ENCODE measurements around the gene CHRM1. TPM values are rescaled to one million over a fixed set of nuclear protein-coding genes. Genes with fewer than 3 reads are reported as not detected.

CHRM1 gene
- total RNA-seq, 1 experiment from 2014 or later = 0.10 TPM

DNA sequence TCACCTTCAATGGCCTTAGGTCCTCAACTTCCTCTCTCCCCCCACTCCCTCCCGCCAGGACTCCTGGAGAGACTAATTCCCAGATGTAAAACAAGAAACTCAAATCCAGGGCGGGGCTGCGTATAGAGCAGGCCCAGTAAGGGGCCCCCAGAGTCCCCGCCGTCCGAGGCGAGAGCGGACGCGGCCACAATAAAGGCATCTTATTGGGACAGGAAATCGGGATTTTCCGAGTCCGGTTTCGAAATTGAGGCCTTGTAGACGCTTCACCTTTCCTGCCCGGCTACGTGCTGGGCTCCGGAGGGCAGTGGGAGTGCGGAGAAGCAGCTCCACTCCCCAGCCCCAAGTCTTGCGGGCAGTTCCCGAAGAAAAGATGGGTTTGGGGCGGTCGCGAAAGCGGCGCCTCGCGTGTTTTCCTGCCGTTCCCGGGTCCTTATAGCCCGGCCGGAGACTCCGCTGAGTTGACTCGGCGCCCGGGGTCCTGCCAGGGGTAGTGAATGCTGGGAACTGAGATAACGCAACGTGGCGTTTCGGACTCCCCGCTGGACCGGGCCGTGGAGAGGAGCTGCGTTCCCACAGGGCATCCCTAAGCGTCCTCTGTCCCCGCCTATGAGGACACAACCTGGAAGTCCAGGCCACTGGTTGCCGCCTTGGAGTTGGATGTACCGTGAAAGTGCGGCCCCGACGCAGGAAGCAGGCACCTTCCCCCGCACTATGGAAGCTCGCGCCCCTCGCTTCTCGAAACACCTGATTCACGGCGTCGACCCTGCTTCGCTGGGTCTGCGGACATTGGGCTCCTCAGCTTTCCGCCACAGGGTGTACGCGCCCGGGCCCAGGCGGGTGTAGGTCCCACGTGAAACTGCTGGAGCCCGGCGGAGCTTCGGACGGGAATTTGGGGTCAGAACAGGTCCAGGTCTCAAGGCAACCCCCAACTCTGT, 4.8 kb upstream of the CHRM1 start:
- H3K27me3 ChIP-seq (ENCODE audit: insufficient read depth, low read length) = no peaks in the 10 kb centered on the region; the same call in 1 of the 2 replicates
- no peak for ATAC-seq
- POLR2A ChIA-PET = no interaction called here
- H3K9me2 ChIP-seq (ENCODE audit: insufficient read depth) = no peaks in the 10 kb centered on the region
- TF ChIP-seq YY1 (IDR thresholded peaks at IDR 0.05; ENCODE audit: extremely low read depth, insufficient replicate concordance, low read depth, low read length) (no peak), EZH2 (IDR thresholded peaks at IDR 0.05) (no peak), POLR2A (IDR thresholded peaks at IDR 0.05; ENCODE audit: borderline replicate concordance, extremely low read depth, insufficient read depth, insufficient read length) (no peak), CEBPB (IDR thresholded peaks at IDR 0.05; ENCODE audit: low read depth) (no peak)
- RAD21 ChIA-PET (ENCODE audit: low non-redundant PET in 1 of 2, low total read pairs in 2 of 2, uncharacterized antibody in 2 of 2, unreplicated experiment in 2 of 2) = no interaction called here
- no peak overlapping the region for H3K4me2 ChIP-seq (ENCODE audit: low read length)
- CTCF ChIA-PET = no interaction called here
- no peak overlapping the region for H3K4me3 ChIP-seq (replicated peaks in 1 of 2; ENCODE audit: low read depth in 1 of 2, low read length in 2 of 2)
- BruUV-seq (replicated peaks) = no TSS peak
- H3K36me3 ChIP-seq (ENCODE audit: control insufficient read depth in 1 of 2, insufficient read depth in 2 of 2, low read length in 2 of 2) = no peaks in the 10 kb centered on the region
- H2AFZ ChIP-seq (ENCODE audit: low read depth, low read length, poor library complexity, severe bottlenecking) = no peak overlapping the region
- H3K4me1 ChIP-seq (ENCODE audit: control insufficient read depth in 1 of 2, insufficient read depth in 2 of 2, low read length in 2 of 2) = peaks cover 7 to 18% of the 10 kb centered on the region in 2 experiments
- H4K20me1 ChIP-seq (ENCODE audit: insufficient read depth) = no peaks in the 10 kb centered on the region
- no peak overlapping the region for H3K27ac ChIP-seq (ENCODE audit: low read depth, low read length)
- DNase-seq (ENCODE audit: low read depth, low spot score) = no peak
- no peaks in the 10 kb centered on the region for H3K9me3 ChIP-seq (ENCODE audit: control insufficient read depth in 1 of 2, insufficient read depth in 1 of 2, low read depth in 1 of 2, low read length in 2 of 2)
- intact Hi-C loops (cut with micrococcal nuclease) = no loop called here
- H3K79me2 ChIP-seq (ENCODE audit: insufficient read depth, low read length) = no peaks in the 10 kb centered on the region
- H3K9ac ChIP-seq (ENCODE audit: low read length) = no peak overlapping the region

DNA sequence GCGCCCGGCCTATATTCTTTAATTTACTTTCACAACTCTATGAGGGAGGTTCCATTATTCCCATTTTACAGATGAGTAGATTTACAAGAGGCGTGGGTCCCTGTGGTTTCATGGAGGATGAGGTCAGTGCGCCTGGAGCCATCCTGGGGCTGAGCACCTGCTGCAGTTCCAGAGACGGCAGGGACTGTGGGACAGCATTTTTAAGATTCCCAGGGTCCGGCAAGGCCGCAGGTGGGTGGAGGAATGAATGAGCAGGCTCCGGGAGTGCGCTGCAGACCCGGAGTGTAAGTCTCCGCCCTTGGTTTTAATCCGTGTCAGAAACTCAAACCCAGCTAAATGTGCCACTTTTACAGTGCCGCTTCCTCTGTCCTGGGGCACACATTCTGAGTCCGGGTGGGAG, 4.1 kb upstream of the CHRM1 start:
- Histone ChIP-seq H3K4me1 (ENCODE audit: control insufficient read depth in 1 of 2, insufficient read depth in 2 of 2, low read length in 2 of 2) (peaks cover 7 to 17% of the 10 kb centered on the region in 2 experiments), H3K4me3 (replicated peaks in 1 of 2; ENCODE audit: low read depth in 1 of 2, low read length in 2 of 2) (no peak overlapping the region), H2AFZ (ENCODE audit: low read depth, low read length, poor library complexity, severe bottlenecking) (no peak overlapping the region), H3K4me2 (ENCODE audit: low read length) (no peak overlapping the region), H3K9me2 (ENCODE audit: insufficient read depth) (no peaks in the 10 kb centered on the region), H3K79me2 (ENCODE audit: insufficient read depth, low read length) (no peaks in the 10 kb centered on the region), H4K20me1 (ENCODE audit: insufficient read depth) (no peaks in the 10 kb centered on the region), H3K9ac (ENCODE audit: low read length) (no peak overlapping the region), H3K27ac (ENCODE audit: low read depth, low read length) (no peak overlapping the region), H3K27me3 (ENCODE audit: insufficient read depth, low read length) (no peaks in the 10 kb centered on the region; the same call in 1 of the 2 replicates), H3K36me3 (ENCODE audit: control insufficient read depth in 1 of 2, insufficient read depth in 2 of 2, low read length in 2 of 2) (no peaks in the 10 kb centered on the region), H3K9me3 (ENCODE audit: control insufficient read depth in 1 of 2, insufficient read depth in 1 of 2, low read depth in 1 of 2, low read length in 2 of 2) (no peaks in the 10 kb centered on the region)
- ChIA-PET POLR2A (no interaction called here), CTCF (no interaction called here), RAD21 (ENCODE audit: low non-redundant PET in 1 of 2, low total read pairs in 2 of 2, uncharacterized antibody in 2 of 2, unreplicated experiment in 2 of 2) (no interaction called here)
- intact Hi-C loops (cut with micrococcal nuclease) = no loop called here
- BruUV-seq (replicated peaks) = no TSS peak
- DNase-seq (ENCODE audit: low read depth, low spot score) = no peak
- ATAC-seq = no peak
- TF ChIP-seq CTCF (IDR thresholded peaks at IDR 0.05 in 2 of 3, conservative IDR thresholded peaks at IDR 0.05 in 1 of 3; ENCODE audit: borderline replicate concordance in 1 of 3, insufficient read depth in 1 of 3, low read depth in 2 of 3, low read length in 2 of 3) = no peak
- TF ChIP-seq CBX3 (IDR thresholded peaks at IDR 0.05; ENCODE audit: low read depth) = no peak
- TF ChIP-seq POLR2A (IDR thresholded peaks at IDR 0.05; ENCODE audit: borderline replicate concordance, extremely low read depth, insufficient read depth, insufficient read length) = no peak
- no peak for TF ChIP-seq POLR2AphosphoS5 (IDR thresholded peaks at IDR 0.05; ENCODE audit: low read depth, low read length)
- TF ChIP-seq EZH2 (IDR thresholded peaks at IDR 0.05) = no peak
- TF ChIP-seq, protein P1, sequence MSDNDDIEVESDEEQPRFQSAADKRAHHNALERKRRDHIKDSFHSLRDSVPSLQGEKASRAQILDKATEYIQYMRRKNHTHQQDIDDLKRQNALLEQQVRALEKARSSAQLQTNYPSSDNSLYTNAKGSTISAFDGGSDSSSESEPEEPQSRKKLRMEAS (IDR thresholded peaks at IDR 0.05) = no peak
- TF ChIP-seq EZH2phosphoT487 (IDR thresholded peaks at IDR 0.05; ENCODE audit: borderline replicate concordance) = no peak
- no peak for TF ChIP-seq ZFX (IDR thresholded peaks at IDR 0.05)
- TF ChIP-seq EGR1 (IDR thresholded peaks at IDR 0.05; ENCODE audit: low read depth) = no peak
- TF ChIP-seq, protein P2, sequence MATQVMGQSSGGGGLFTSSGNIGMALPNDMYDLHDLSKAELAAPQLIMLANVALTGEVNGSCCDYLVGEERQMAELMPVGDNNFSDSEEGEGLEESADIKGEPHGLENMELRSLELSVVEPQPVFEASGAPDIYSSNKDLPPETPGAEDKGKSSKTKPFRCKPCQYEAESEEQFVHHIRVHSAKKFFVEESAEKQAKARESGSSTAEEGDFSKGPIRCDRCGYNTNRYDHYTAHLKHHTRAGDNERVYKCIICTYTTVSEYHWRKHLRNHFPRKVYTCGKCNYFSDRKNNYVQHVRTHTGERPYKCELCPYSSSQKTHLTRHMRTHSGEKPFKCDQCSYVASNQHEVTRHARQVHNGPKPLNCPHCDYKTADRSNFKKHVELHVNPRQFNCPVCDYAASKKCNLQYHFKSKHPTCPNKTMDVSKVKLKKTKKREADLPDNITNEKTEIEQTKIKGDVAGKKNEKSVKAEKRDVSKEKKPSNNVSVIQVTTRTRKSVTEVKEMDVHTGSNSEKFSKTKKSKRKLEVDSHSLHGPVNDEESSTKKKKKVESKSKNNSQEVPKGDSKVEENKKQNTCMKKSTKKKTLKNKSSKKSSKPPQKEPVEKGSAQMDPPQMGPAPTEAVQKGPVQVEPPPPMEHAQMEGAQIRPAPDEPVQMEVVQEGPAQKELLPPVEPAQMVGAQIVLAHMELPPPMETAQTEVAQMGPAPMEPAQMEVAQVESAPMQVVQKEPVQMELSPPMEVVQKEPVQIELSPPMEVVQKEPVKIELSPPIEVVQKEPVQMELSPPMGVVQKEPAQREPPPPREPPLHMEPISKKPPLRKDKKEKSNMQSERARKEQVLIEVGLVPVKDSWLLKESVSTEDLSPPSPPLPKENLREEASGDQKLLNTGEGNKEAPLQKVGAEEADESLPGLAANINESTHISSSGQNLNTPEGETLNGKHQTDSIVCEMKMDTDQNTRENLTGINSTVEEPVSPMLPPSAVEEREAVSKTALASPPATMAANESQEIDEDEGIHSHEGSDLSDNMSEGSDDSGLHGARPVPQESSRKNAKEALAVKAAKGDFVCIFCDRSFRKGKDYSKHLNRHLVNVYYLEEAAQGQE (IDR thresholded peaks at IDR 0.05; ENCODE audit: low read depth) = no peak
